ENCODE results near the gene RBMS1.

The RBMS1 gene

GRCh38 chr2:160360089-160360757, 133.4 kb downstream of the RBMS1 start:
- no peak for DNase-seq (ENCODE audit: low spot score)

GRCh38 chr2:160358046-160358445, 135.6 kb downstream of the RBMS1 start:
- DNase-seq (ENCODE audit: low spot score), result no peak

GRCh38 chr2:160356485-160356884, 137.1 kb downstream of the RBMS1 start:
- DNase-seq (ENCODE audit: low spot score), result no peak

GRCh38 chr2:160355080-160355479, 138.5 kb downstream of the RBMS1 start:
- DNase-seq (ENCODE audit: low spot score), result no peak

- DNase-seq (ENCODE audit: low spot score), result no peak
Observed at GRCh38 chr2:160354677-160355076, 138.9 kb downstream of the RBMS1 start.

- DNase-seq (ENCODE audit: low spot score), result no peak
Observed at GRCh38 chr2:160353813-160354212, 139.8 kb downstream of the RBMS1 start.

GRCh38 chr2:160353166-160353565, 140.4 kb downstream of the RBMS1 start:
- peak; percentile 9 for DNase-seq (ENCODE audit: low spot score)

GRCh38 chr2:160352500-160352899, 141.1 kb downstream of the RBMS1 start:
- no peak for DNase-seq (ENCODE audit: low spot score)

- DNase-seq (ENCODE audit: low spot score), result no peak
Observed at GRCh38 chr2:160351956-160352355, 141.7 kb downstream of the RBMS1 start.

- DNase-seq (ENCODE audit: low spot score), result no peak
Observed at GRCh38 chr2:160349306-160349705, 144.3 kb downstream of the RBMS1 start.

GRCh38 chr2:160347269-160347863, 146.2 kb downstream of the RBMS1 start:
- DNase-seq (ENCODE audit: low spot score), result no peak

- no peak for DNase-seq (ENCODE audit: low spot score)
Observed at GRCh38 chr2:160345071-160345764, 148.4 kb downstream of the RBMS1 start.

GRCh38 chr2:160343404-160343803, 150.2 kb downstream of the RBMS1 start:
- no peak for DNase-seq (ENCODE audit: low spot score)

- no peak for DNase-seq (ENCODE audit: low spot score)
Observed at GRCh38 chr2:160339726-160340125, 153.9 kb downstream of the RBMS1 start.

- DNase-seq (ENCODE audit: low spot score), result no peak
Observed at GRCh38 chr2:160338901-160339685, 154.5 kb downstream of the RBMS1 start.

- DNase-seq (ENCODE audit: low spot score), result no peak
Observed at GRCh38 chr2:160337728-160338127, 155.9 kb downstream of the RBMS1 start.

- no peak for DNase-seq (ENCODE audit: low spot score)
Observed at GRCh38 chr2:160336635-160337034, 157.0 kb downstream of the RBMS1 start.

- DNase-seq (ENCODE audit: low spot score), result no peak
Observed at GRCh38 chr2:160336105-160336504, 157.5 kb downstream of the RBMS1 start.

GRCh38 chr2:160335441-160335840, 158.2 kb downstream of the RBMS1 start:
- DNase-seq (ENCODE audit: low spot score), result no peak

- no peak for DNase-seq (ENCODE audit: low spot score)
Observed at GRCh38 chr2:160334028-160334741, 159.4 kb downstream of the RBMS1 start.

GRCh38 chr2:160333324-160334027, 160.1 kb downstream of the RBMS1 start:
- no peak for DNase-seq (ENCODE audit: low spot score)
